ENCODE results near the gene GALNT9. TPM values are rescaled to one million over a fixed set of nuclear protein-coding genes. Genes with fewer than 3 reads are reported as not detected.

GALNT9 gene
- total and polyA plus RNA-seq, 2 donors (not counting 1 experiment from before 2014, with no cell fraction given): 0.10 to 2.8 TPM

GRCh38 chr12:132199101-132199500, 130.3 kb downstream of the GALNT9 start:
- no peak overlapping the region for H3K9ac ChIP-seq (ENCODE audit: insufficient read depth, low read length)
- no peak overlapping the region for H2AFZ ChIP-seq (ENCODE audit: low read length)
- H3K27me3 ChIP-seq (ENCODE audit: control insufficient read depth, insufficient read depth, low read length): peaks cover 2% of the 10 kb centered on the region
- H3K27ac ChIP-seq (ENCODE audit: insufficient read depth, low read length): no peak overlapping the region
- H3K4me1 ChIP-seq (ENCODE audit: control insufficient read depth, extremely low read depth, insufficient read depth, low read length): no peaks in the 10 kb centered on the region
- no peak for TF ChIP-seq CTCF (conservative IDR thresholded peaks at IDR 0.05 in 1 of 2, IDR thresholded peaks at IDR 0.05 in 1 of 2; ENCODE audit: low read depth in 1 of 2, low read length in 2 of 2)
- no peak for TF ChIP-seq EZH2 (IDR thresholded peaks at IDR 0.05; ENCODE audit: low read length, missing control alignments)
- H3K79me2 ChIP-seq (ENCODE audit: control insufficient read depth, insufficient read depth, low read length): no peaks in the 10 kb centered on the region
- no peak for DNase-seq (ENCODE audit: low read depth in 2 of 2)
- H3K36me3 ChIP-seq (ENCODE audit: control insufficient read depth, insufficient read depth, low read length): no peaks in the 10 kb centered on the region
- no peaks in the 10 kb centered on the region for H4K20me1 ChIP-seq (ENCODE audit: control insufficient read depth, extremely low read depth, insufficient read depth, low read length)
- H3K4me2 ChIP-seq (ENCODE audit: extremely low read depth, insufficient read depth, low read length): no peak overlapping the region
- no peak overlapping the region for H3K4me3 ChIP-seq (replicated peaks in 1 of 4; ENCODE audit: control extremely low read depth in 1 of 4, insufficient read depth in 1 of 4, low read depth in 3 of 4, low read length in 4 of 4)
- no peaks in the 10 kb centered on the region for H3K9me3 ChIP-seq (ENCODE audit: control insufficient read depth, insufficient read depth, low read depth, low read length)

GRCh38 chr12:132197581-132198354, 131.6 kb downstream of the GALNT9 start:
- Histone ChIP-seq H3K9me3 (ENCODE audit: control insufficient read depth, insufficient read depth, low read depth, low read length) (no peaks in the 10 kb centered on the region), H3K79me2 (ENCODE audit: control insufficient read depth, insufficient read depth, low read length) (no peaks in the 10 kb centered on the region), H3K36me3 (ENCODE audit: control insufficient read depth, insufficient read depth, low read length) (no peaks in the 10 kb centered on the region), H2AFZ (ENCODE audit: low read length) (no peak overlapping the region), H3K27me3 (ENCODE audit: control insufficient read depth, insufficient read depth, low read length) (no peaks in the 10 kb centered on the region), H4K20me1 (ENCODE audit: control insufficient read depth, extremely low read depth, insufficient read depth, low read length) (no peaks in the 10 kb centered on the region), H3K27ac (ENCODE audit: insufficient read depth, low read length) (no peak overlapping the region), H3K4me1 (ENCODE audit: control insufficient read depth, extremely low read depth, insufficient read depth, low read length) (no peaks in the 10 kb centered on the region), H3K4me2 (ENCODE audit: extremely low read depth, insufficient read depth, low read length) (no peak overlapping the region), H3K4me3 (replicated peaks in 1 of 4; ENCODE audit: control extremely low read depth in 1 of 4, insufficient read depth in 1 of 4, low read depth in 3 of 4, low read length in 4 of 4) (no peak overlapping the region), H3K9ac (ENCODE audit: insufficient read depth, low read length) (no peak overlapping the region)
- TF ChIP-seq EZH2 (IDR thresholded peaks at IDR 0.05; ENCODE audit: low read length, missing control alignments) (no peak), CTCF (conservative IDR thresholded peaks at IDR 0.05 in 1 of 2, IDR thresholded peaks at IDR 0.05 in 1 of 2; ENCODE audit: low read depth in 1 of 2, low read length in 2 of 2) (no peak)
- peak in 1 of 2 donors; percentile 28 for DNase-seq (ENCODE audit: low read depth in 2 of 2)

DNA sequence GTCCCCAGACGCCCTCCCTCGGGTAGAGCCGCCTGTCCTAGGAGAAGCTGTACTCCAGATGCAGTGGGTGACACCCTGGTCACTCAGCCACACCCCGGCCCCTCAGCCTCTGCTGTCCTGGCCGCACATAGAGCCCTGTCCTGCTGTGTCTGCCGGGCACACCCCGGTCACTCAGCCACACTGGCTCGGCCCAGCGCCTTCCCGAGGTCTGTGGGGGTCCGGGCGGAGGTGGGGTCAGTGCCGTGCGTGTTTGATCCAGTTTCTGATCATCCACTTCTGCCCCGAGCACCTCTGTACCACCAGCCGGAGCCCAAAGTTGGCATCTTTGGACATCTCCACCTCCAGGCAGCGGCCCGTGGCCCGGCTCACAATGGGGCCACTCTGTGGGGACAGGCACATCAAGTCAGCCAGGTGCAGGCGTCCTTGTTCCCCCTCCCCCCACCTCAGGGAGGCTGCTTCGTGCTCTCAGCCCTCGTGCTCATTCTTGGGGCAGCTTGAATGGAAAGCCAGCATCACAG, 132.5 kb downstream of the GALNT9 start:
- TF ChIP-seq EZH2 (IDR thresholded peaks at IDR 0.05; ENCODE audit: low read length, missing control alignments) (no peak), CTCF (conservative IDR thresholded peaks at IDR 0.05 in 1 of 2, IDR thresholded peaks at IDR 0.05 in 1 of 2; ENCODE audit: low read depth in 1 of 2, low read length in 2 of 2) (no peak)
- no peaks in the 10 kb centered on the region for H3K27me3 ChIP-seq (ENCODE audit: control insufficient read depth, insufficient read depth, low read length)

More for the DNA sequence above, 132.5 kb downstream of the GALNT9 start:
- H3K79me2 ChIP-seq (ENCODE audit: control insufficient read depth, insufficient read depth, low read length): no peaks in the 10 kb centered on the region
- H3K27ac ChIP-seq (ENCODE audit: insufficient read depth, low read length): no peak overlapping the region
- no peaks in the 10 kb centered on the region for H3K4me1 ChIP-seq (ENCODE audit: control insufficient read depth, extremely low read depth, insufficient read depth, low read length)
- H3K9ac ChIP-seq (ENCODE audit: insufficient read depth, low read length): no peak overlapping the region
- H4K20me1 ChIP-seq (ENCODE audit: control insufficient read depth, extremely low read depth, insufficient read depth, low read length): no peaks in the 10 kb centered on the region
- H3K36me3 ChIP-seq (ENCODE audit: control insufficient read depth, insufficient read depth, low read length): no peaks in the 10 kb centered on the region
- no peak overlapping the region for H3K4me2 ChIP-seq (ENCODE audit: extremely low read depth, insufficient read depth, low read length)
- H2AFZ ChIP-seq (ENCODE audit: low read length): no peak overlapping the region
- DNase-seq (ENCODE audit: low read depth in 2 of 2): no peak
- H3K4me3 ChIP-seq (replicated peaks in 1 of 4; ENCODE audit: control extremely low read depth in 1 of 4, insufficient read depth in 1 of 4, low read depth in 3 of 4, low read length in 4 of 4): no peak overlapping the region
- no peaks in the 10 kb centered on the region for H3K9me3 ChIP-seq (ENCODE audit: control insufficient read depth, insufficient read depth, low read depth, low read length)
